ENCODE results near the gene RNF214.
A peak's percentile ranks its signal among the peaks of the same experiment; 100 is the strongest.
"Not testable (repeated sequence)": the region's sequence is repeated elsewhere in the genome, so short reads cannot be mapped to it uniquely, and the experiment has no call there.

RNF214 gene

GRCh38 chr11:117231842-117232091, 704 bp upstream of the RNF214 start, which contains the start of gene PCSK7:
Gene PCSK7, minus strand, starts transcription at chr11:117232073. Its CDS starts 2,229 bp downstream, at chr11:117229844.
- DNase-seq = peak in 1 of 14 donors; percentile 74

- DNase-seq = peak in 4 of 14 donors; percentile 9 to 56 (median 36)
Observed at GRCh38 chr11:117232911-117233409, 489 bp downstream of the RNF214 start.

DNA sequence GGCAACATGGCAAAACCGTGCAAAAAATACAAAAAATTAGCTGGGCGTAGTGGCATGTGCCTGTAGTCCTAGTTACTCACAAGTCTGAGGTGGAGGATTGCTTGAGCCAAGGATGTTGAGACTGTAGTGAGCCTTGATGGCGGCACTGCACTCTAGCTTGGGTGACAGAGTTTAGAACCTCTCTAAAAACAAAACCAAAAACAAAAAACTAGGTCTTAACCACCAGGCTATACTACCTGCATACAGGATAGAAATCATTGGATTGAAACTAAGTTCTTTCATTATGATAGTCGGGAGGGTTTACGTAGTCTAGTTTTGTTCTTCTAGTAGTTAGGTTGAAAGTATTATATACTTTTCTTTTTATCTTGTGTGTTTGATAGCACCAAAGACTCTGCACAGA, 5.8 kb downstream of the RNF214 start:
- no peak for DNase-seq

DNA sequence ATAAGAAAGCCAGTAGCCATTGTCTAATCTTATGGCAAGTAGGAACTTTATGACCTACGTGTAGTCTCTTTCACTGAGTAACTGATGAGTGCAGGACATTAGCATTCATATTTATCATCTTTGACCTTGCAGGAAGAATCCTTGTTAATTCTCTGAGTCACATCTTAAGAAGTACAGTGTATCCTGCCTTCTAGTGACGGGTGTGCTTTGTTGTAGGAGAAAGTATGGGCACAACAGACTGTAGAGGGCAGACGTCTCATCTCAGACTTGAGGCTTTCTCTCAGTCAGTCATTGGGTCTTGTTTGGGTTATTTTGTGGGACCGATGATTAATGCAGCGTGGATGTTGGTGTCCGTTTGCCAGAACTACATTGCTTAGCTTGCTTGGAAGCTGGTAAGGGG, 6.8 kb downstream of the RNF214 start:
- no peak for DNase-seq

GRCh38 chr11:117248341-117248740, 15.9 kb downstream of the RNF214 start:
- no peak for DNase-seq

DNA sequence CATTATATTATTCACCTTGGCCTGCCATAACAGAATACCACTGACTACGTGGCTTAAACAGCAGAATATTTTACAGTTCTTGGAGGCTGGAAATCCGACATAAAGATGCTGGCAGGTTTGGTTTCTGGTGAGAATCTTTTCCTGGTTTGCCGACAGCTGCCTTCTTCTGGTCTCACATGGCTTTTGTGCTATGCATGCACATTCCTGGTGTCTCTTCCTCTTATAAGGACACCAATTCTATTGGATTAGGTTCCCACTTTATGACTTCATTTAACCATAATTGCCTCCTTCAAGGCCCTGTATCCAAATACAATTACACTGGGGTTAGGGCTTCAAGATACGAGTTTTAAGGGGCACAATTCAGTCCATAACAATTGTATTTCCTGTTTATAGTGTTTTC, 17.1 kb downstream of the RNF214 start:
- no peak for DNase-seq

- DNase-seq = no peak
Observed at GRCh38 chr11:117251506-117251905, 19.0 kb downstream of the RNF214 start.

DNA sequence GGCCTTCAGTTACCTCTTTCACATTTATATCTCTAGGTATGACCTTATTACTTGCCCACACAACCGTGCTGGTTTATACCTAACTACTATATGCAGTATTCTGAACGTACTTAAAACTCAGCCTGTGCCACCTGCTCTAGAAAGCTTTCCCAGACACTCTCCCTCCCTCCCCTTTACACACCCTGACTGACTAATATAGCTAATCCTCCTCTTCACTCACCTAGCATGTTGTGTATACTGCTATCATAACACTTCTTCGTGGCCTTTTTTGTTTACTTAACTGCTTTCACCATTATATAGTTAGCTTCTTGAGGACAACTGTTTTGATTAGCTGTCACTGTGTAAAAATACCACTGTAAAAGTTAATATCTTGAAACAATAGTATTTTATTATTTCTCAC, 23.5 kb downstream of the RNF214 start:
- no peak for DNase-seq

DNA sequence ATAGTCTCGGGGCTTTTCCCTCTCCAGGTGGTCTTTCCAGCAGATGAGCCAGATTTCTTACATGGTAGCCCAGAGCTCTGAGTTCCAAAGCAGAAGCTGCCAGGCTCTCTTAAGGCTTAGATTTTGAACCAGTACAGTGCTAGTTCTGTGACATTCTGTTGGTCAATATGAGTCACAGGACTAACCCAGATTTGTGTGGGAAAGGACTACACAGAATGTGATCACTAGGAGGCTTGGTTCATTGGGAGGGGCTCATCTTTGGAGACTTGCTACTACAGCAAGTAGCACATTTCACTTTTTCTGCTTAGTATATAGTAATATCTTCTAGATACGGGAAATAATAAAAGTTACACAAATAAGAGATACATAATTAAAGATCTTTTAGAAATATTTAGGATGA, 24.1 kb downstream of the RNF214 start:
- DNase-seq = no peak

DNA sequence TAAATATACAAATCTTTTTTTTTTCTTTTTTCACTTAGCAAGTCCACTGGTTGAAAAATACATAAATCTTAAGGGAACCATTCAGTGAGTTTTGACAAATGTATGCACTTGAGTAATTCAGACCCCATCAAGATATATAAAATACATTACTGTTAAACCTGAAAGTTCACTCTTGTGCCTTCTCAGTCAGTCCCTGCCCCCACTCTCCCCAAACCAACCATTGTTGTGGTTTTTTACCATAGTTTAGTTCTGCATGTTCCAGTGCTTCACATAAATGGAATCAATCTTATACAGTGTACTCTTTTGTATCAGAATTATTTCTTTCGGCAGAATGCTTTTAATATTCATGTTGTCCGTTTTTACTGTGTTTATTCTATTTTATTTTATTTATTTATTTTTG, 26.1 kb downstream of the RNF214 start:
- DNase-seq = no peak

- no peak for DNase-seq
Observed at GRCh38 chr11:117259417-117259816, 26.9 kb downstream of the RNF214 start.

GRCh38 chr11:117264624-117265323, 32.3 kb downstream of the RNF214 start:
- not testable (repeated sequence) for DNase-seq

DNA sequence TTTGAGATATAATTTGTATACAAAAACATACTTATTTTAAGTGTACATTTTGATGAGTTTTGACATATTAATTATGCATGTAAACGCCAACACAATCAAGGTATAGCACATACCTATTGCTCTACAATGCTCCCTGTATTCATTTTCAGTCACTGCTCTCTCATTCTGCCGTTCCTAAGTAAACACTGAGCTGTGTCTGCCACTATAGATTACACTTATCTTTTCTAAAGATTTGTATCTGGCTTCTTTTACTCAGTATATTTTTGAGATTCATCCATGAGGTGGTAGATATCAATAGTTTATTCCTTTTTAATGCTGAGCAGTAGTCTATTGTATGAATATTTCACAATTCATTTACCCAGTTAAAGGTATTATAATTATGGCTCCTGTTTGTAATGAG, 33.3 kb downstream of the RNF214 start:
- DNase-seq = no peak

DNA sequence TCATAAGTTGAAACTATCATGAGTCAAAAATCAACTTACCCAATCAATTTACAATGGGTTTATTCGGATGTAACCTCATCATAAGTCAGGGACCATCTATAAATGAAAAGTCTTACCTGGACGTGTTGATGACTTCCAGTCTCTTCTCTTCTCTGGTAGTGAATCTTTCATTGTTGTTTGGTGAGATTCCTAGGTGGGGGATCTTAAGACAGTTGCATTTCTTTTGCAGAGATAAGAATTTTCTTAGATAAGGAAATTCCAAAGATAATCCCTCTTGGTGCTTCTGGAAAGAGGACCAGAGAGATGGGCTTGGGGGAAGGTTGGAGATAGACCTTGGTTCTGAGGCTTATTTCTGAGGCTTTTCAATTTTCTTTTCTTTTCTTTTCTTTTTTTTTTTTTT, 37.4 kb downstream of the RNF214 start:
- no peak for DNase-seq

DNA sequence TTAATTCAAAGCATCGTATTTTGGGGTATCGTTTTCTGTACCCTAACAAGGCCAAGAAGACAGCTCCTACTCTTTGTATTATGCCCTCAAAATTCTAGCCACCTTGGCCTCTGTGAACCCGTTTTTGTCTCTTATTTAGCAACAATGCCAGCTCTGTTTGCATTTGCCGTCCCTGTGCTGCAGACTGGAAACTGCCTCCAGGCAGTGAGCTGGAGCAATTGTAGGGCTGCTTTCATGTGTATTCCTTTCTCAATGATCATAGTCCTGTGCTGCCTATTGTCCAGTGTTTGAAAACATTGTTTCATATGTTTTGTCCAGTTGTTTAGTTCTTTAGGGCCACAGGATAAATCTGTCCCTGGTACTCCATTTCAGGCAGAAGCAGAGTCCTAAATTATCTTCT, 38.7 kb downstream of the RNF214 start:
- DNase-seq = no peak

DNA sequence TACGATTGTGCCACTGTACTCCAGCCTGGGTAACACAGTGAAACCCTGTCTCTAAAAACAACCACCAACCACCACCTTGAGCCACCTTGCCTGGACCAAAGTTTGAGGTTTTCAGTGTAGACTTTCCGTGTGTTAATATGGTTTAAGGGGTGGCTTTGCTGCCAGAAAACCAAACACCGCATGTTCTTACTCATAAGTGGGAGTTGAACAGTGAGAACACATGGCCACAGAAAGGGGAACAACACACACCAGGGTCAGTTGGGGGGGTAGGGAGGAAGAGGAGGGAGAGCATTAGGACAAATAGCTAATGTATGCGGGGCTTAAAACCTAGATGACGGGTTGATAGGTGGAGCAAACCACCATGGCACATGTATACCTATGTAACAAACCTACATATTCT, 39.7 kb downstream of the RNF214 start:
- DNase-seq = not testable (repeated sequence)

DNA sequence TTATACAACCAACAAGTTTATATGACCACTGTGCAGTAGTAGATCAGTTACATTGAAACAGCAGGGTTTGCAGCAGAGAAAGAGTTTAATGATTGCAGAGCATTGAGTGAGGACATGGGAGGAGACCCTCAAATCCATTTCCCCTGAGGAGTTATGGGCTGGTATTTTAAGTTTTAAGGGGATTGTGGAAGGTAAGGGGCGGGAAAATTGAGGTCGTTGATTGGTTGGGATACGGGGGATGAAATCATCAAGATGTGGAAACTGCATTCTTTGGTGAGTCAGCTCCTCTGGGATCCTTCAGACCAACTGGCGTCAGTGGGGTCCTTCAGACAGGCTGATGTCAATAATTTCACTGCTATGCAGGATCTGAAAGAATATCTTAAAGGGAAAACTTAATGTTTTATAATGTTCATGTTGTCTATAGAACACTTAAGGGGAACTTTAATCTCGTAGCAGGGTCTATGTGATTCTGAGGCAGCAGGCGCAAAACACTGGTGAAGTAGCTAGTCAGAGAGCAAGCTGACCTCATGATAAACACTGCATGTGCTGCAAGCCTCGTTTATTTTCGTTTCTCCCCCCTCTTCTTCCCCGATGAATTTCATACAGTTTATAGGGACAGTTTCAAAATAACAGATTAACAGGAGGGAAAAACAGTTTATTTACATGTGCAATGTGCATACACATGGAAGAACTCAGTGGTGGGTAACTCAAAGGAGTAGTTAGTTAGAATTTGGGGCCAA, 41.2 kb downstream of the RNF214 start:
- DNase-seq = no peak

- no peak for DNase-seq
Observed at GRCh38 chr11:117278347-117278746, 45.9 kb downstream of the RNF214 start.

DNA sequence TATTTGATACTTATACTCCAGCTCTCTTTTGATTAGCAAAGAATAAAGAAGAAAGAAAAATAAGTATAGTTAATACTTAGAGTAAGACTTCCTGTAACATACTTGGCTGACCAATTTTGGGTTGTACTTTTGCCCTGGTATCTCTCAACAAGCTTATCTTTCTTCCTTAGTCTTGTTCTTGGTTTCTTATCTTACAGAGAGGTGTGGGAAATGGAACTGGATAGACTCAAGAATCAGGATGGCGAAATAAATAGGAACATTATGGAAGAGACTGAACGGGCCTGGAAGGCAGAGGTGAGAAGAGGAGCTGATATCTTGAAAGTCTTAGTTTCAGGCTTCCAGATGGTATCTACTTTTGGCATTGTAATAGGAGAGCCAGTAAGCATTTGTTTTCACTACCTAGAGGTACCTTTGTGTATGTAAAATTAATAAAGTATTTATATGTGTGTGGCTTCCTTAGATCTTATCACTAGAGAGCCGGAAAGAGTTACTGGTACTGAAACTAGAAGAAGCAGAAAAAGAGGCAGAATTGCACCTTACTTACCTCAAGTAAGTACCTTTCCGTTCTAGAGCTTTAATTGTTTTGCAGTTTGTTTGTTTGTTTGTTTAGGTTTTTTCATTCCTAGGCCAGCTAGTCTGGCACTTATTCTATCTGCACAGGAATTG, 47.4 kb downstream of the RNF214 start:
- DNase-seq = no peak

DNA sequence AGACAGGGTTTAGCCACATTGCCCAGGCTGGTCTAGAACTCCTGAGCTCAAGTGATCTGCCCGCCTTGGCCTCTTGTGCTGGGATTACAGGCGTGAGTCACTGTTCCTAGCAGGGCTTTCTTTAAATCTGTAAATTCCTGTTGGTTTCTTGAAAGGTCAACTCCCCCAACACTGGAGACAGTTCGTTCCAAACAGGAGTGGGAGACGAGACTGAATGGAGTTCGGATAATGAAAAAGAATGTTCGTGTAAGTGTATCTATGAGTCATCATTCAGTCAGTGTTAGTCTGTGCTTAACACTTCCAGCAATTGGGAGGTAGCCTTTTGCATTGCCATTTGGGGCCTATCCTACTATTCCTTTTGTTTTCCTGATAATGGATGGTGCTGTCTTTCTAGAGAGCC, 48.7 kb downstream of the RNF214 start:
- peak in 1 of 14 donors; percentile 27 for DNase-seq

DNA sequence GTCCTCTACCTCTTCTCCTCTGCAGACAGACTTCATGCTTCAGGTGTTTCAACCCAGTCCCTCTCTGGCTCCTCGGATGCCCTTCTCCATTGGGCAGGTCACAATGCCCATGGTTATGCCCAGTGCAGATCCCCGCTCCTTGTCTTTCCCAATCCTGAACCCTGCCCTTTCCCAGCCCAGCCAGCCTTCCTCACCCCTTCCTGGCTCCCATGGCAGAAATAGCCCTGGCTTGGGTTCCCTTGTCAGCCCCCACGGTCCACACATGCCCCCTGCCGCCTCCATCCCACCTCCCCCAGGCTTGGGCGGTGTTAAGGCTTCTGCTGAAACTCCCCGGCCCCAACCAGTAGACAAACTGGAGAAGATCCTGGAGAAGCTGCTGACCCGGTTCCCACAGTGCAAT, 49.4 kb downstream of the RNF214 start:
- DNase-seq = no peak

GRCh38 chr11:117282956-117283355, 50.5 kb downstream of the RNF214 start:
- DNase-seq = no peak

DNA sequence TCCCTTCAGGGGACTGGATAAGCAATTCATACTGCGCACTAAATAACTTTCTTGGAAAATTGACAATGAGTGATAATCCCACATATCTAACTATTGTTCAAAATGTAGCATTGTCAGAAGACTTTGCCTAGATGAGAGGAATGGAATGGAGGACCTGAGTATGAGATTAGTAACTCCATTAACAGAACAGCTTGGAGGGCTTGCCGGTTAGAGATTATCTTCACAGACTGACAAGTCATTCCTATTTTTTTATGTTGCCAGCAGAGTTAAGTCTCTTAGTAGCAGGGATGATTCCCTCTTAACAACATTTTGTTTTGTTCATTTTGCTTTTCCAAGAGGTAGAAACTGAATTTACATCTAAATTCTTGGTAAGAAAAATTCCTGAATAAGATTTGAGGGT, 51.6 kb downstream of the RNF214 start:
- DNase-seq = no peak

GRCh38 chr11:117286588-117286987, 54.1 kb downstream of the RNF214 start:
- no peak for DNase-seq

Data from C1 segment of cervical spinal cord (tissue), 14 donors.